HEK293 (cell line): ENCODE data around the gene CACNA2D3.
A peak's percentile ranks its signal among the peaks of the same experiment; 100 is the strongest.

Experiments used
- ELK4 ChIP-seq: IDR thresholded peaks from 2 replicates; pipeline ENCODE4 v1.6.1; 2011; ENCODE audit warnings: mild to moderate bottlenecking, low read depth, low read length, borderline replicate concordance
- HOXD13 ChIP-seq: sonication (generic); formaldehyde crosslinking; IDR thresholded peaks from 2 replicates; pipeline ENCODE4 v1.8.0; 2022; ENCODE audit warnings: missing genetic modification reagents, borderline replicate concordance
- KLF10 ChIP-seq: fragments of 450-650 bp; IDR thresholded peaks from 2 replicates; pipeline ENCODE4 v1.5.1; 2018; ENCODE audit warnings: missing biosample characterization, mild to moderate bottlenecking, missing genetic modification characterization
- KLF16 ChIP-seq: fragments of 450-650 bp; formaldehyde crosslinking; IDR thresholded peaks from 2 replicates; pipeline ENCODE4 v1.5.1; 2017; ENCODE audit warnings: missing biosample characterization, missing genetic modification characterization
- KLF17 ChIP-seq: fragments of 450-650 bp; formaldehyde crosslinking; IDR thresholded peaks from 2 replicates; pipeline ENCODE4 v1.5.1; 2016; ENCODE audit warnings: missing biosample characterization, missing genetic modification characterization
- KLF8 ChIP-seq: fragments of 450-650 bp; formaldehyde crosslinking; IDR thresholded peaks from 2 replicates; pipeline ENCODE4 v1.5.1; 2016; ENCODE audit warnings: missing biosample characterization, missing genetic modification characterization
- MYNN ChIP-seq: fragments of 450-650 bp; formaldehyde crosslinking; IDR thresholded peaks from 2 replicates; pipeline ENCODE4 v1.5.1; 2016; ENCODE audit warnings: missing biosample characterization, missing genetic modification characterization, borderline replicate concordance
- PBX3 ChIP-seq: sonication (generic); formaldehyde crosslinking; IDR thresholded peaks from 2 replicates; pipeline ENCODE4 v1.8.1; 2022; ENCODE audit warnings: mild to moderate bottlenecking, moderate library complexity, missing genetic modification reagents
- PRDM10 ChIP-seq: fragments of 450-650 bp; formaldehyde crosslinking; IDR thresholded peaks from 2 replicates; pipeline ENCODE4 v1.5.1; 2016; ENCODE audit warnings: missing biosample characterization, missing genetic modification characterization
- REST ChIP-seq: fragments of 450-650 bp; formaldehyde crosslinking; IDR thresholded peaks from 2 replicates; pipeline ENCODE4 v1.5.1; 2016; ENCODE audit warnings: missing biosample characterization, missing genetic modification characterization
- SP7 ChIP-seq: fragments of 450-650 bp; formaldehyde crosslinking; IDR thresholded peaks from 2 replicates; pipeline ENCODE4 v1.5.1; 2016; ENCODE audit warnings: missing biosample characterization, missing genetic modification characterization
- ZFP3 ChIP-seq: fragments of 450-650 bp; formaldehyde crosslinking; IDR thresholded peaks from 2 replicates; pipeline ENCODE4 v1.5.1; 2016; ENCODE audit warnings: low read depth, missing biosample characterization, missing genetic modification characterization
- ZFP37 ChIP-seq: fragments of 450-650 bp; formaldehyde crosslinking; IDR thresholded peaks from 2 replicates; pipeline ENCODE4 v1.5.1; 2016; ENCODE audit warnings: missing biosample characterization, missing genetic modification characterization
- ZFP41 ChIP-seq: fragments of 450-650 bp; formaldehyde crosslinking; IDR thresholded peaks from 2 replicates; pipeline ENCODE4 v1.5.1; 2016; ENCODE audit warnings: missing biosample characterization, missing genetic modification characterization, borderline replicate concordance
- ZFP69B ChIP-seq: fragments of 450-650 bp; formaldehyde crosslinking; IDR thresholded peaks from 2 replicates; pipeline ENCODE4 v1.5.1; 2016; ENCODE audit warnings: missing biosample characterization, missing genetic modification characterization
- ZNF10 ChIP-seq: fragments of 450-650 bp; formaldehyde crosslinking; IDR thresholded peaks from 2 replicates; pipeline ENCODE4 v1.5.1; 2017; ENCODE audit warnings: missing biosample characterization, missing genetic modification characterization
- ZNF169 ChIP-seq: fragments of 450-650 bp; formaldehyde crosslinking; IDR thresholded peaks from 2 replicates; pipeline ENCODE4 v1.5.1; 2016; ENCODE audit warnings: missing biosample characterization, missing genetic modification characterization
- ZNF423 ChIP-seq: fragments of 450-650 bp; formaldehyde crosslinking; IDR thresholded peaks from 2 replicates; pipeline ENCODE4 v1.5.1; 2016; ENCODE audit warnings: missing biosample characterization, missing genetic modification characterization
- ZNF473 ChIP-seq: fragments of 450-650 bp; formaldehyde crosslinking; IDR thresholded peaks from 2 replicates; pipeline ENCODE4 v1.5.1; 2017; ENCODE audit warnings: missing biosample characterization, missing genetic modification characterization
- ZNF48 ChIP-seq: fragments of 450-650 bp; formaldehyde crosslinking; IDR thresholded peaks from 2 replicates; pipeline ENCODE4 v1.5.1; 2016; ENCODE audit warnings: missing biosample characterization, missing genetic modification characterization
- ZNF510 ChIP-seq: fragments of 450-650 bp; formaldehyde crosslinking; IDR thresholded peaks from 2 replicates; pipeline ENCODE4 v1.5.1; 2018; ENCODE audit warnings: mild to moderate bottlenecking, missing genetic modification characterization, missing biosample characterization; ENCODE audit not compliant: insufficient replicate concordance
- ZNF529 ChIP-seq: fragments of 450-650 bp; formaldehyde crosslinking; IDR thresholded peaks from 2 replicates; pipeline ENCODE4 v1.5.1; 2017; ENCODE audit warnings: missing genetic modification characterization, missing biosample characterization; ENCODE audit not compliant: insufficient replicate concordance
- ZNF530 ChIP-seq: fragments of 450-650 bp; formaldehyde crosslinking; IDR thresholded peaks from 2 replicates; pipeline ENCODE4 v1.5.1; 2016; ENCODE audit warnings: low read depth, missing biosample characterization, missing genetic modification characterization
- ZNF561 ChIP-seq: fragments of 450-650 bp; IDR thresholded peaks from 2 replicates; pipeline ENCODE4 v1.5.1; 2018; ENCODE audit warnings: missing biosample characterization, missing genetic modification characterization, borderline replicate concordance
- ZNF623 ChIP-seq: fragments of 450-650 bp; formaldehyde crosslinking; IDR thresholded peaks from 2 replicates; pipeline ENCODE4 v1.5.1; 2016; ENCODE audit warnings: missing biosample characterization, missing genetic modification characterization
- ZNF626 ChIP-seq: fragments of 450-650 bp; sonication (Bioruptor Pico); formaldehyde crosslinking; IDR thresholded peaks from 2 replicates; pipeline ENCODE4 v1.5.1; 2018; ENCODE audit warnings: missing biosample characterization, missing genetic modification characterization, inconsistent platforms
- ZNF660 ChIP-seq: fragments of 450-650 bp; IDR thresholded peaks from 2 replicates; pipeline ENCODE4 v1.5.1; 2018; ENCODE audit warnings: missing biosample characterization, mild to moderate bottlenecking, missing genetic modification characterization
- ZNF707 ChIP-seq: fragments of 450-650 bp; formaldehyde crosslinking; IDR thresholded peaks from 2 replicates; pipeline ENCODE4 v1.5.1; 2016; ENCODE audit warnings: missing biosample characterization, missing genetic modification characterization
- ZNF785 ChIP-seq: fragments of 450-650 bp; formaldehyde crosslinking; IDR thresholded peaks from 2 replicates; pipeline ENCODE4 v1.5.1; 2016; ENCODE audit warnings: missing biosample characterization, missing genetic modification characterization
- ZNF830 ChIP-seq: fragments of 450-650 bp; IDR thresholded peaks from 2 replicates; pipeline ENCODE4 v1.5.0; 2018; ENCODE audit warnings: missing biosample characterization, missing genetic modification characterization, low read depth, mild to moderate bottlenecking, moderate library complexity
- ZSCAN18 ChIP-seq: fragments of 450-650 bp; formaldehyde crosslinking; IDR thresholded peaks from 2 replicates; pipeline ENCODE4 v1.5.1; 2016; ENCODE audit warnings: missing biosample characterization, missing genetic modification characterization

CACNA2D3 gene

GRCh38 chr3:54891540-54891897 lies 769.2 kb downstream of the CACNA2D3 start (continued):
- TF ChIP-seq ELK4: no peak
- TF ChIP-seq KLF10 (tag by site-specific recombination): no peak
- TF ChIP-seq HOXD13: no peak; the same call in 1 of the 2 replicates
- TF ChIP-seq MYNN (tag by site-specific recombination): no peak
- TF ChIP-seq ZNF510 (tag by site-specific recombination): no peak
- no peak for TF ChIP-seq ZNF785 (tag by site-specific recombination)
- TF ChIP-seq ZNF48 (tag by site-specific recombination): no peak
- no peak for TF ChIP-seq KLF8
- no peak for TF ChIP-seq ZNF830 (tag by site-specific recombination)
- no peak for TF ChIP-seq ZNF530
- peak; percentile 73 for TF ChIP-seq REST (tag by site-specific recombination)
- no peak for TF ChIP-seq ZNF423 (tag by site-specific recombination)
- TF ChIP-seq KLF16: no peak
- no peak for TF ChIP-seq ZFP69B
- no peak for TF ChIP-seq ZNF561 (tag by site-specific recombination)
- no peak for TF ChIP-seq ZFP3
- peak; percentile 93 for TF ChIP-seq PRDM10 (tag by site-specific recombination)
- TF ChIP-seq ZNF660: no peak
- no peak for TF ChIP-seq ZSCAN18 (tag by site-specific recombination)
- TF ChIP-seq ZNF707 (tag by site-specific recombination): no peak
- 0 out of 2 replicates have a peak, but pooled peaks have one; percentile 34 for TF ChIP-seq KLF17 (tag by site-specific recombination)
- TF ChIP-seq SP7 (tag by site-specific recombination): peak; percentile 58
- no peak for TF ChIP-seq ZNF529 (tag by site-specific recombination)
- no peak for TF ChIP-seq ZFP37 (tag by site-specific recombination)
- no peak for TF ChIP-seq ZNF626 (tag by site-specific recombination)
- no peak for TF ChIP-seq ZNF623 (tag by site-specific recombination)
- TF ChIP-seq ZNF473: no peak
- TF ChIP-seq PBX3: no peak
- no peak for TF ChIP-seq ZFP41 (tag by site-specific recombination)
- no peak for TF ChIP-seq ZNF169
- TF ChIP-seq ZNF10 (tag by site-specific recombination): no peak
